Measurements from ENCODE around the gene TRAPPC11.

Gene TRAPPC11

DNA sequence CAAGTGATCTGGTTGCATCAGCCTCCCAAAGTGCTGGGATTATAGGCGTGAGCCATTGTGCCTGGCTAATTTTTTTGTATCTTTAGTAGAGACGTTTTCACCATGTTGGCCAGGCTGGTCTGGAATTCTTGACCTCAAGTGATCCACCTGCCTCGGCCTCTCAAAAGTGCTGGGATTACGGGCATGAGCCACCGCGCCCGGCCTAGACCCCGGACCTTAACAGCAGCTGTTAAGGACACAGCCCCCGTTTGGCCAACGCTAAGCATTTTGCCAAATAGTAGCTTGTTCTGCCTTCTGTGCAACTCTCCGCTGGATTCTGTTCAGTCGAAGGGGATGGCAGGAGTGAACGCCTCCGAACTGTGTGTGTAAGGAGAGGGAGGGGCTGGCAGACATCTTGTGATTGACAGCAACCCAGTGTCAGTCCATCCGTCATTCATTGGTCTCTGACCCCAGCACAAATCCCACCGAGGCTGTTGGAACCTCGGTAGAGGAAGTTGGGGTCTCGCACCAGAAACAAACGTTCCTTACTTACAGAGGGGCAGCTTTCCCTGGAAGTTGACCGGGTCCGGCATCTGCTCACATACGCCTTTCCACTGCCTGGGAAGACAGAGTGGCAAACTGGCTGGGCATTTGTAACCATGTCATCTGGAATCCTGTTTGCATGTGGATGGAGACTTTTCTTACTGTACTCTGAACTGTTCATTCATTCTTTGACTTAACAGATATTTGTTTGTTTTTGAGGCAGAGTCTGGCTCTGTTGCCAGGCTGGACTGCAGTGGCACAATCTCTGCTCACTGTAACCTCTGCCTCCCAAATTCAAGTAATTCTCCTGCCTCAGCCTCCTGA is 69.4 kb downstream of the TRAPPC11 start:
- ATAC-seq = no peak
- TF ChIP-seq, protein P1, sequence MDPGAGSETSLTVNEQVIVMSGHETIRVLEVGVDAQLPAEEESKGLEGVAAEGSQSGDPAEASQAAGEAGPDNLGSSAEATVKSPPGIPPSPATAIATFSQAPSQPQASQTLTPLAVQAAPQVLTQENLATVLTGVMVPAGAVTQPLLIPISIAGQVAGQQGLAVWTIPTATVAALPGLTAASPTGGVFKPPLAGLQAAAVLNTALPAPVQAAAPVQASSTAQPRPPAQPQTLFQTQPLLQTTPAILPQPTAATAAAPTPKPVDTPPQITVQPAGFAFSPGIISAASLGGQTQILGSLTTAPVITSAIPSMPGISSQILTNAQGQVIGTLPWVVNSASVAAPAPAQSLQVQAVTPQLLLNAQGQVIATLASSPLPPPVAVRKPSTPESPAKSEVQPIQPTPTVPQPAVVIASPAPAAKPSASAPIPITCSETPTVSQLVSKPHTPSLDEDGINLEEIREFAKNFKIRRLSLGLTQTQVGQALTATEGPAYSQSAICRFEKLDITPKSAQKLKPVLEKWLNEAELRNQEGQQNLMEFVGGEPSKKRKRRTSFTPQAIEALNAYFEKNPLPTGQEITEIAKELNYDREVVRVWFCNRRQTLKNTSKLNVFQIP (CRISPR knock-in tag; IDR thresholded peaks at IDR 0.05; ENCODE audit: borderline replicate concordance, low read depth) = no peak
- no peak for TF ChIP-seq SNAI2 (CRISPR knock-in tag; IDR thresholded peaks at IDR 0.05)
- TF ChIP-seq, protein P2, sequence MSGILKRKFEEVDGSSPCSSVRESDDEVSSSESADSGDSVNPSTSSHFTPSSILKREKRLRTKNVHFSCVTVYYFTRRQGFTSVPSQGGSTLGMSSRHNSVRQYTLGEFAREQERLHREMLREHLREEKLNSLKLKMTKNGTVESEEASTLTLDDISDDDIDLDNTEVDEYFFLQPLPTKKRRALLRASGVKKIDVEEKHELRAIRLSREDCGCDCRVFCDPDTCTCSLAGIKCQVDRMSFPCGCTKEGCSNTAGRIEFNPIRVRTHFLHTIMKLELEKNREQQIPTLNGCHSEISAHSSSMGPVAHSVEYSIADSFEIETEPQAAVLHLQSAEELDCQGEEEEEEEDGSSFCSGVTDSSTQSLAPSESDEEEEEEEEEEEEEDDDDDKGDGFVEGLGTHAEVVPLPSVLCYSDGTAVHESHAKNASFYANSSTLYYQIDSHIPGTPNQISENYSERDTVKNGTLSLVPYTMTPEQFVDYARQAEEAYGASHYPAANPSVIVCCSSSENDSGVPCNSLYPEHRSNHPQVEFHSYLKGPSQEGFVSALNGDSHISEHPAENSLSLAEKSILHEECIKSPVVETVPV (CRISPR knock-in tag; IDR thresholded peaks at IDR 0.05) = no peak
- no peak for TF ChIP-seq ZFP3 (CRISPR knock-in tag; IDR thresholded peaks at IDR 0.05)
- TF ChIP-seq BACH2 (CRISPR knock-in tag; IDR thresholded peaks at IDR 0.05; ENCODE audit: borderline replicate concordance) = no peak
- TF ChIP-seq ZC3H10 (CRISPR knock-in tag; IDR thresholded peaks at IDR 0.05) = no peak
- TF ChIP-seq GLIS3 (CRISPR knock-in tag; IDR thresholded peaks at IDR 0.05) = no peak
- TF ChIP-seq, protein P3, sequence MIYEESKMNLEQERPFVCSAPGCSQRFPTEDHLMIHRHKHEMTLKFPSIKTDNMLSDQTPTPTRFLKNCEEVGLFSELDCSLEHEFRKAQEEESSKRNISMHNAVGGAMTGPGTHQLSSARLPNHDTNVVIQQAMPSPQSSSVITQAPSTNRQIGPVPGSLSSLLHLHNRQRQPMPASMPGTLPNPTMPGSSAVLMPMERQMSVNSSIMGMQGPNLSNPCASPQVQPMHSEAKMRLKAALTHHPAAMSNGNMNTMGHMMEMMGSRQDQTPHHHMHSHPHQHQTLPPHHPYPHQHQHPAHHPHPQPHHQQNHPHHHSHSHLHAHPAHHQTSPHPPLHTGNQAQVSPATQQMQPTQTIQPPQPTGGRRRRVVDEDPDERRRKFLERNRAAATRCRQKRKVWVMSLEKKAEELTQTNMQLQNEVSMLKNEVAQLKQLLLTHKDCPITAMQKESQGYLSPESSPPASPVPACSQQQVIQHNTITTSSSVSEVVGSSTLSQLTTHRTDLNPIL (CRISPR knock-in tag; IDR thresholded peaks at IDR 0.05; ENCODE audit: low read depth) = no peak
- TF ChIP-seq ESRRG (CRISPR knock-in tag; IDR thresholded peaks at IDR 0.05) = no peak
- no peak for TF ChIP-seq RARB (CRISPR knock-in tag; IDR thresholded peaks at IDR 0.05)
- TF ChIP-seq ISL1 (CRISPR knock-in tag; IDR thresholded peaks at IDR 0.05) = no peak
- TF ChIP-seq ZNF565 (CRISPR knock-in tag; conservative IDR thresholded peaks at IDR 0.05; ENCODE audit: low read depth) = no peak
- TF ChIP-seq ARNTL (CRISPR knock-in tag; IDR thresholded peaks at IDR 0.05; ENCODE audit: borderline replicate concordance, low read depth) = no peak
- no peak for TF ChIP-seq TOX (CRISPR knock-in tag; IDR thresholded peaks at IDR 0.05; ENCODE audit: borderline replicate concordance)
- TF ChIP-seq ZNF70 (CRISPR knock-in tag; IDR thresholded peaks at IDR 0.05) = no peak
- no peak for TF ChIP-seq CSDC2 (CRISPR knock-in tag; IDR thresholded peaks at IDR 0.05)
- no peak for TF ChIP-seq ZFP30 (CRISPR knock-in tag; IDR thresholded peaks at IDR 0.05)
- TF ChIP-seq, protein P4, sequence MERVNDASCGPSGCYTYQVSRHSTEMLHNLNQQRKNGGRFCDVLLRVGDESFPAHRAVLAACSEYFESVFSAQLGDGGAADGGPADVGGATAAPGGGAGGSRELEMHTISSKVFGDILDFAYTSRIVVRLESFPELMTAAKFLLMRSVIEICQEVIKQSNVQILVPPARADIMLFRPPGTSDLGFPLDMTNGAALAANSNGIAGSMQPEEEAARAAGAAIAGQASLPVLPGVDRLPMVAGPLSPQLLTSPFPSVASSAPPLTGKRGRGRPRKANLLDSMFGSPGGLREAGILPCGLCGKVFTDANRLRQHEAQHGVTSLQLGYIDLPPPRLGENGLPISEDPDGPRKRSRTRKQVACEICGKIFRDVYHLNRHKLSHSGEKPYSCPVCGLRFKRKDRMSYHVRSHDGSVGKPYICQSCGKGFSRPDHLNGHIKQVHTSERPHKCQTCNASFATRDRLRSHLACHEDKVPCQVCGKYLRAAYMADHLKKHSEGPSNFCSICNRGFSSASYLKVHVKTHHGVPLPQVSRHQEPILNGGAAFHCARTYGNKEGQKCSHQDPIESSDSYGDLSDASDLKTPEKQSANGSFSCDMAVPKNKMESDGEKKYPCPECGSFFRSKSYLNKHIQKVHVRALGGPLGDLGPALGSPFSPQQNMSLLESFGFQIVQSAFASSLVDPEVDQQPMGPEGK (CRISPR knock-in tag; IDR thresholded peaks at IDR 0.05; ENCODE audit: borderline replicate concordance) = no peak

DNA sequence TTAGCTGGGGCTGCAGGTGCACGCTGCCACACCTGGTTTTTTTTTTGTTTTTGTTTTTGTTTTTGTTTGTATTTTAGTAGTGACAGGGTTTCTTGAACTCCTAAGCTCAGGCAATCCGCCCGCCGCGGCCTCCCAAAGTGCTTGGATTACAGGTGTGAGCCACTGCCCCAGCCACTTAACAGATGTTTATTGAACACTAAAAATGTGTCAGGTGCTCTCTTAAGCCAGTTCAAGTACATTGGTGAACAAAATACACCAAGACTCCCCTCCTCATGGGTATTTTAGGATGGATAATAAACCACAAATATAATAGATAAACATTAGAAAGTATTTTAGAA is 69.9 kb downstream of the TRAPPC11 start:
- no peak for TF ChIP-seq ESRRG (CRISPR knock-in tag; IDR thresholded peaks at IDR 0.05)
- TF ChIP-seq ZNF8 (CRISPR knock-in tag; IDR thresholded peaks at IDR 0.05) = no peak
- TF ChIP-seq BACH2 (CRISPR knock-in tag; IDR thresholded peaks at IDR 0.05; ENCODE audit: borderline replicate concordance) = no peak
- TF ChIP-seq TOX (CRISPR knock-in tag; IDR thresholded peaks at IDR 0.05; ENCODE audit: borderline replicate concordance) = no peak
- no peak for TF ChIP-seq RARB (CRISPR knock-in tag; IDR thresholded peaks at IDR 0.05)
- no peak for TF ChIP-seq ISL1 (CRISPR knock-in tag; IDR thresholded peaks at IDR 0.05)
- no peak for TF ChIP-seq TCF4 (CRISPR knock-in tag; IDR thresholded peaks at IDR 0.05; ENCODE audit: borderline replicate concordance)
- no peak for TF ChIP-seq ZNF70 (CRISPR knock-in tag; IDR thresholded peaks at IDR 0.05)
- TF ChIP-seq PPARA (CRISPR knock-in tag; IDR thresholded peaks at IDR 0.05; ENCODE audit: borderline replicate concordance) = no peak
- no peak for TF ChIP-seq ARNTL (CRISPR knock-in tag; IDR thresholded peaks at IDR 0.05; ENCODE audit: borderline replicate concordance, low read depth)
- TF ChIP-seq, protein P5, sequence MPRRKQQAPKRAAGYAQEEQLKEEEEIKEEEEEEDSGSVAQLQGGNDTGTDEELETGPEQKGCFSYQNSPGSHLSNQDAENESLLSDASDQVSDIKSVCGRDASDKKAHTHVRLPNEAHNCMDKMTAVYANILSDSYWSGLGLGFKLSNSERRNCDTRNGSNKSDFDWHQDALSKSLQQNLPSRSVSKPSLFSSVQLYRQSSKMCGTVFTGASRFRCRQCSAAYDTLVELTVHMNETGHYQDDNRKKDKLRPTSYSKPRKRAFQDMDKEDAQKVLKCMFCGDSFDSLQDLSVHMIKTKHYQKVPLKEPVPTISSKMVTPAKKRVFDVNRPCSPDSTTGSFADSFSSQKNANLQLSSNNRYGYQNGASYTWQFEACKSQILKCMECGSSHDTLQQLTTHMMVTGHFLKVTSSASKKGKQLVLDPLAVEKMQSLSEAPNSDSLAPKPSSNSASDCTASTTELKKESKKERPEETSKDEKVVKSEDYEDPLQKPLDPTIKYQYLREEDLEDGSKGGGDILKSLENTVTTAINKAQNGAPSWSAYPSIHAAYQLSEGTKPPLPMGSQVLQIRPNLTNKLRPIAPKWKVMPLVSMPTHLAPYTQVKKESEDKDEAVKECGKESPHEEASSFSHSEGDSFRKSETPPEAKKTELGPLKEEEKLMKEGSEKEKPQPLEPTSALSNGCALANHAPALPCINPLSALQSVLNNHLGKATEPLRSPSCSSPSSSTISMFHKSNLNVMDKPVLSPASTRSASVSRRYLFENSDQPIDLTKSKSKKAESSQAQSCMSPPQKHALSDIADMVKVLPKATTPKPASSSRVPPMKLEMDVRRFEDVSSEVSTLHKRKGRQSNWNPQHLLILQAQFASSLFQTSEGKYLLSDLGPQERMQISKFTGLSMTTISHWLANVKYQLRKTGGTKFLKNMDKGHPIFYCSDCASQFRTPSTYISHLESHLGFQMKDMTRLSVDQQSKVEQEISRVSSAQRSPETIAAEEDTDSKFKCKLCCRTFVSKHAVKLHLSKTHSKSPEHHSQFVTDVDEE (CRISPR knock-in tag; IDR thresholded peaks at IDR 0.05) = no peak
- TF ChIP-seq, protein P4 (CRISPR knock-in tag; IDR thresholded peaks at IDR 0.05; ENCODE audit: borderline replicate concordance) = no peak
- TF ChIP-seq OSR1 (CRISPR knock-in tag; IDR thresholded peaks at IDR 0.05) = no peak
- no peak for TF ChIP-seq GLIS3 (CRISPR knock-in tag; IDR thresholded peaks at IDR 0.05)
- TF ChIP-seq ZFP30 (CRISPR knock-in tag; IDR thresholded peaks at IDR 0.05) = no peak
- TF ChIP-seq, protein P3 (CRISPR knock-in tag; IDR thresholded peaks at IDR 0.05; ENCODE audit: low read depth) = no peak
- no peak for ATAC-seq

Data from SK-N-SH treated with all-trans-retinoic acid at 6 μM for 48 hours (cell line).